Naive thymus-derived CD4-positive, alpha-beta T cell (primary cell): ENCODE measurements around the gene SFMBT2. TPM values are rescaled to one million over a fixed set of nuclear protein-coding genes. Genes with fewer than 3 reads are reported as not detected.
"Not testable (repeated sequence)": the region's sequence is repeated elsewhere in the genome, so short reads cannot be mapped to it uniquely, and the experiment has no call there.

ENCODE experiments used
- ATAC-seq: fragments of 150-1000 bp; cut with Tn5 transposase; 2 replicates; pipeline ENCODE4 v1.10.0; 2021; ENCODE audit warnings: mild to moderate bottlenecking, moderate library complexity
- CTCF ChIA-PET: fragments of 350-600 bp; sonication (Branson Sonifier 250); formaldehyde crosslinking; loops from one replicate; lab custom pipeline; 2021; ENCODE audit warnings: antibody characterized with exemption; lab: Charles Lee
- POLR2A ChIA-PET: fragments of 350-600 bp; sonication (Branson Sonifier 250); formaldehyde crosslinking; loops from one replicate; lab custom pipeline; 2021; ENCODE audit warnings: antibody characterized with exemption, inconsistent platforms; lab: Charles Lee
- DNase-seq, 9 donors: peaks; one replicate each; pipeline versions ENCODE4 v3.0.0 to v3.0.0-alpha.2; 2020 to 2022; ENCODE audit warnings: mixed read lengths in 1 of 9
- H3K27ac ChIP-seq: one replicate; pipeline ENCODE4 v1.7.0; 2013; ENCODE audit warnings: mild to moderate bottlenecking, low read depth, low read length, moderate library complexity
- H3K27me3 ChIP-seq, 2 donors: one replicate each; pipeline ENCODE4 v1.7.0; 2013; ENCODE audit warnings: low read length in 2 of 2, mild to moderate bottlenecking in 2 of 2, moderate library complexity in 2 of 2; ENCODE audit not compliant: control insufficient read depth in 2 of 2, insufficient read depth in 2 of 2
- H3K36me3 ChIP-seq, 3 experiments: 1 replicate in 2 of 3; 2 replicates in 1 of 3; pipeline ENCODE4 v1.7.0; 2013; ENCODE audit warnings: low read length in 3 of 3, mild to moderate bottlenecking in 3 of 3, moderate library complexity in 1 of 3; ENCODE audit not compliant: insufficient read depth in 3 of 3, control insufficient read depth in 2 of 3
- H3K4me1 ChIP-seq, 2 donors: one replicate each; pipeline ENCODE4 v1.7.0; 2013; ENCODE audit warnings: low read length in 2 of 2, mild to moderate bottlenecking in 2 of 2, moderate library complexity in 1 of 2; ENCODE audit not compliant: control insufficient read depth in 2 of 2, insufficient read depth in 2 of 2
- H3K4me3 ChIP-seq: 2 replicates; pipeline ENCODE4 v1.7.0; 2013; ENCODE audit warnings: mild to moderate bottlenecking, low read length
- H3K9me3 ChIP-seq, 3 experiments: 1 replicate in 2 of 3; 2 replicates in 1 of 3; pipeline ENCODE4 v1.7.0; 2013; ENCODE audit warnings: low read length in 3 of 3; ENCODE audit not compliant: control insufficient read depth in 2 of 3
- H3K27ac Mint-ChIP-seq, 9 donors: one replicate each; pipeline ENCODE4 v1.8.0; 2020 to 2022; ENCODE audit warnings: mixed read lengths in 9 of 9, mild to moderate bottlenecking in 8 of 9, moderate library complexity in 5 of 9, inconsistent platforms in 2 of 9
- H3K27me3 Mint-ChIP-seq, 5 donors: one replicate each; pipeline ENCODE4 v1.8.0; 2021 to 2022; ENCODE audit warnings: mixed read lengths in 5 of 5, mild to moderate bottlenecking in 1 of 5
- H3K36me3 Mint-ChIP-seq, 5 donors: one replicate each; pipeline ENCODE4 v1.8.0; 2020 to 2022; ENCODE audit warnings: mixed read lengths in 5 of 5, mild to moderate bottlenecking in 3 of 5, inconsistent platforms in 1 of 5
- H3K4me1 Mint-ChIP-seq, 7 donors: one replicate each; pipeline ENCODE4 v1.8.0; 2020 to 2022; ENCODE audit warnings: mixed read lengths in 7 of 7, mild to moderate bottlenecking in 3 of 7, inconsistent platforms in 1 of 7
- H3K4me3 Mint-ChIP-seq, 10 donors: one replicate each; pipeline ENCODE4 v1.8.0; 2020 to 2022; ENCODE audit warnings: mild to moderate bottlenecking in 10 of 10, mixed read lengths in 10 of 10, moderate library complexity in 6 of 10, inconsistent platforms in 2 of 10
- H3K9me3 Mint-ChIP-seq, 11 donors: one replicate each; pipeline ENCODE4 v1.8.0; 2020 to 2022; ENCODE audit warnings: mixed read lengths in 11 of 11, mild to moderate bottlenecking in 4 of 11, inconsistent platforms in 1 of 11, moderate library complexity in 1 of 11
- intact Hi-C, 2 donors: fragments of 100-400 bp; cut with micrococcal nuclease; formaldehyde crosslinking; loops; one replicate each; pipeline ENCODE4 v1.15.1; 2023
- polyA plus RNA-seq, 2 donors: library from polyadenylated mRNA; unstranded; fragments of 300-500 nt; fragmentation: Illumina TruSeq; gene quantifications; one replicate each; pipeline ENCODE4 v1.2.3, GENCODE V29; 2021
- total RNA-seq, 6 experiments: library from RNA in 5 of 6; stranded (reverse) in 5 of 6; gene quantifications; 1 replicate in 5 of 6; 2 replicates in 1 of 6; pipeline ENCODE4 v1.2.3 and lab custom pipeline; 2021 to 2026

SFMBT2 gene
- total and polyA plus RNA-seq, 7 experiments from 2014 or later: 7.4 to 50.9 (median 39.2) TPM

GRCh38 chr10:7186387-7187018, 224.3 kb downstream of the SFMBT2 start:
- H3K27ac Mint-ChIP-seq: peak overlapping the region in 2 of 9 donors; percentile 41 to 63
- CTCF ChIA-PET: interaction anchor here (0.6 kb wide), 1 partner anchor 86 kb away, joined by 3 read pairs; no protein-coding TSS in a partner anchor

GRCh38 chr10:7185367-7185690, 225.5 kb downstream of the SFMBT2 start:
- H3K9me3 ChIP-seq: no peaks in the 10 kb centered on the region
- Mint-ChIP-seq H3K27ac (peak overlapping the region; percentile 35 to 94 (median 73)), H3K4me3 (peak overlapping the region; percentile 1 to 77 (median 55)), H3K9me3 (peaks cover 0 to 9% (median 3%) of the 10 kb centered on the region in 11 donors), H3K4me1 (peaks cover 19 to 58% (median 42%) of the 10 kb centered on the region in 7 donors), H3K27me3 (no peaks in the 10 kb centered on the region), H3K36me3 (peaks cover 13 to 64% (median 49%) of the 10 kb centered on the region in 5 donors)
- H3K27me3 ChIP-seq: no peaks in the 10 kb centered on the region
- DNase-seq (peak in 7 of 9 donors; percentile 34 to 74 (median 57)), ATAC-seq (peak; percentile 71)
- ChIA-PET CTCF (interaction anchor here (0.6 kb wide), 1 partner anchor 268 kb away, joined by 3 read pairs; no protein-coding TSS in a partner anchor), POLR2A (interaction anchor here (2.0 kb wide), 1 partner anchor 8 kb away, joined by 6 read pairs; no protein-coding TSS in a partner anchor)
- no peaks in the 10 kb centered on the region for H3K36me3 ChIP-seq
- intact Hi-C loops: loop anchor here (1.0 to 5.0 kb wide), 2 partner anchors 8 to 757 kb away; no protein-coding TSS in a partner anchor
- no peak overlapping the region for H3K27ac ChIP-seq
- H3K4me3 ChIP-seq: no peak overlapping the region
- H3K4me1 ChIP-seq: peaks cover 0 to 28% of the 10 kb centered on the region in 2 donors

More at GRCh38 chr10:7186387-7187018, 224.3 kb downstream of the SFMBT2 start:
- no peaks in the 10 kb centered on the region for H3K27me3 Mint-ChIP-seq
- Histone ChIP-seq H3K9me3 (no peaks in the 10 kb centered on the region), H3K4me3 (no peak overlapping the region), H3K27me3 (no peaks in the 10 kb centered on the region), H3K36me3 (no peaks in the 10 kb centered on the region), H3K27ac (no peak overlapping the region), H3K4me1 (peaks cover 0 to 40% of the 10 kb centered on the region in 2 donors)
- peaks cover 13 to 73% (median 55%) of the 10 kb centered on the region in 5 donors for H3K36me3 Mint-ChIP-seq
- H3K4me1 Mint-ChIP-seq: peaks cover 25 to 70% (median 52%) of the 10 kb centered on the region in 7 donors
- ATAC-seq (peak; percentile 50), DNase-seq (no peak)
- H3K4me3 Mint-ChIP-seq: peak overlapping the region in 1 of 10 donors; percentile 25
- peaks cover 0 to 12% (median 3%) of the 10 kb centered on the region in 11 donors for H3K9me3 Mint-ChIP-seq
- POLR2A ChIA-PET: no interaction called here
- intact Hi-C loops: loop anchor here in 1 of 2 donors (5.0 kb wide), 1 partner anchor 756 kb away; no protein-coding TSS in a partner anchor

DNA sequence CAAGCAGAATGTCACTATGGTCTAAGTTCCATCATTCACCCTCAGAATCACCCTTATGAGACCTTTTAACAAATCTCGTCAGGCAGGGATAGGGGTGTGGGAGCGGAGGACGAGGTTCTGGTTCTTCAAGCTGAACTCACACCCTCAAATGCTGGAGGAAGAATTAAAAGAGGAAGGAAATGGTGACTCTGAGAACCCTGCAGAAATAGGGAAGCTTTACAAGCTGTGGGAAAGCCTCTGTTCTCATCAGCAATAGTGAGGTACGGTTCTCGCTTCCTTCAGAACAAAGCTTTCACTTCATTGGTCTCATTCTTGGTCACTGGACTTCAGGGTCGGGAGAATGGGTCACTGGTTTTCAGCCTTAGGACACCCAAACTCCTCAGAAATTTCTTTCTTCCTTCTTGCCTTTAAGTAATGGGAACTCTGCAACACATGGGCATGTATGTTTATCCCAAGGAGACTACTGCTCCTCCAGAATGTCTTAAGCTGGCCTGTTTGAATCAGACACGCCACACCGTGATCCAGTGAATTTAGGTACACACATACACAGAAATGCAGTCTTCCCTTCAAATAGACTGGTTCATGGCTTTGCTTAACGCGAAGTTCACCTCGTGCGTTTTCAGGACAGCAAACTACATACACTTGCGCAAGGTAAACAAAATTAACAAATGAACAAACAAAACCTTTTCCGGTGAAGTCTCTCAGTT, 226.0 kb downstream of the SFMBT2 start:
- H3K9me3 ChIP-seq: no peaks in the 10 kb centered on the region
- Mint-ChIP-seq H3K36me3 (peaks cover 13 to 64% (median 49%) of the 10 kb centered on the region in 5 donors), H3K4me1 (peaks cover 17 to 57% (median 42%) of the 10 kb centered on the region in 7 donors), H3K9me3 (peaks cover 0 to 9% (median 3%) of the 10 kb centered on the region in 11 donors), H3K4me3 (peak overlapping the region; percentile 8 to 77 (median 55)), H3K27ac (peak overlapping the region; percentile 35 to 94 (median 73)), H3K27me3 (no peaks in the 10 kb centered on the region)
- no peaks in the 10 kb centered on the region for H3K36me3 ChIP-seq
- H3K4me1 ChIP-seq: peaks cover 0 to 23% of the 10 kb centered on the region in 2 donors
- intact Hi-C loops: loop anchor here (1.0 to 5.0 kb wide), 2 partner anchors 8 to 757 kb away; no protein-coding TSS in a partner anchor
- POLR2A ChIA-PET: interaction anchor here (2.0 kb wide), 1 partner anchor 8 kb away, joined by 6 read pairs; no protein-coding TSS in a partner anchor
- no peak overlapping the region for H3K4me3 ChIP-seq
- DNase-seq (no peak), ATAC-seq (peak; percentile 80)
- no peak overlapping the region for H3K27ac ChIP-seq
- CTCF ChIA-PET: interaction anchor here (0.6 to 0.9 kb wide), 2 partner anchors 10 to 268 kb away, joined by 3 read pairs; no protein-coding TSS in a partner anchor
- H3K27me3 ChIP-seq: no peaks in the 10 kb centered on the region

- DNase-seq, H3K36me3 ChIP-seq, H3K27ac ChIP-seq, H3K27me3 Mint-ChIP-seq, H3K9me3 ChIP-seq, H3K9me3 Mint-ChIP-seq, H3K4me3 ChIP-seq, intact Hi-C loops, H3K27me3 ChIP-seq, ATAC-seq: not testable (repeated sequence)
- POLR2A ChIA-PET: interaction anchor here (2.0 kb wide), 1 partner anchor 9 kb away, joined by 6 read pairs; no protein-coding TSS in a partner anchor
- peak overlapping the region in 1 of 10 donors; percentile 69 for H3K4me3 Mint-ChIP-seq
- H3K27ac Mint-ChIP-seq: peak overlapping the region in 3 of 9 donors; percentile 26 to 86 (median 34)
- CTCF ChIA-PET: interaction anchor here (0.9 kb wide), 1 partner anchor 10 kb away, joined by 3 read pairs; no protein-coding TSS in a partner anchor
- peaks cover 13 to 51% (median 36%) of the 10 kb centered on the region in 7 donors for H3K4me1 Mint-ChIP-seq
- H3K4me1 ChIP-seq: peaks cover 0 to 16% of the 10 kb centered on the region in 2 donors
- peaks cover 9 to 57% (median 45%) of the 10 kb centered on the region in 5 donors for H3K36me3 Mint-ChIP-seq
These were observed 226.7 kb downstream of the SFMBT2 start for GRCh38 chr10:7184116-7184515.

DNA sequence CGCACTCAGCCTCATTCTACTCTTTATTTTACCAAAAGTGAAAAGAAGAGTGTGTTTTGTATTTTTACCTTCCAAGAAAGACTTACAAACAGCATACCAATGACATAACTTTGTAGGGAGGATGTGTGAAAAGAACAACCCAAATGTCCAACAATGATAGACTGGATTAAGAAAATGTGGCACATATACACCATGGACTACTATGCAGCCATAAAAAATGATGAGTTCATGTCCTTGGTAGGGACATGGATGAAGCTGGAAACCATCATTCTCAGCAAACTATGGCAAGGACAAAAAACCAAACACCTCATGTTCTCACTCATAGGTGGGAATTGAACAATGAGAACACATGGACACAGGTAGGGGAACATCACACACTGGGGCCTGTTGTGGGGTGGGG, 228.5 kb downstream of the SFMBT2 start:
- H3K27ac Mint-ChIP-seq, H3K36me3 ChIP-seq, H3K4me3 Mint-ChIP-seq, H3K27me3 ChIP-seq, H3K4me1 ChIP-seq, H3K27me3 Mint-ChIP-seq, DNase-seq, H3K27ac ChIP-seq, H3K9me3 ChIP-seq, H3K4me3 ChIP-seq, POLR2A ChIA-PET, CTCF ChIA-PET, ATAC-seq, intact Hi-C loops, H3K9me3 Mint-ChIP-seq: not testable (repeated sequence)
- Mint-ChIP-seq H3K36me3 (peaks cover 12 to 57% (median 48%) of the 10 kb centered on the region in 5 donors), H3K4me1 (peaks cover 13 to 37% (median 34%) of the 10 kb centered on the region in 7 donors)

DNA sequence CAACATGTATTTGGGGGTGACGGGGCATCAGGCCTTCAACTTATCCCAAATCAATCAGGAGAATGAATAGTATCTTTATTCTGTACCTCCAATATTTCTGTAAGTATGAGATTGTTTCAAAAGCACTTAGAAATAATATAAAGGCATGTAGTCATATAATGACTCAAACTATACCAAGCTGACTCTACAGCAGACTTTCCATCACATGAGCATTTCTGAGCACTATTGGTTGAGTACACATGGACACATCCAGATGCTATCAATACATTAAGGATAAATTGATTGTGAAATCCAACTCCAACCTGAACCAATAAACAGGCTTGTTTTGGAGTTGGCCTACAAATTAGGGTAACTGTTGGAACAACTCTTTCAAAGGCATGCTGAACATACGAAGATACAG, 229.4 kb downstream of the SFMBT2 start:
- Mint-ChIP-seq H3K4me1 (peaks cover 13 to 33% (median 27%) of the 10 kb centered on the region in 7 donors), H3K4me3 (no peak overlapping the region), H3K27ac (peak overlapping the region in 1 of 9 donors; percentile 56), H3K36me3 (peaks cover 20 to 61% (median 55%) of the 10 kb centered on the region in 5 donors), H3K27me3 (no peaks in the 10 kb centered on the region), H3K9me3 (peaks cover 0 to 14% (median 4%) of the 10 kb centered on the region in 11 donors)
- ATAC-seq: no peak
- H3K4me1 ChIP-seq: peaks cover 0 to 9% of the 10 kb centered on the region in 2 donors
- no peaks in the 10 kb centered on the region for H3K27me3 ChIP-seq
- H3K4me3 ChIP-seq: no peak overlapping the region
- H3K27ac ChIP-seq: no peak overlapping the region
- intact Hi-C loops: no loop called here
- peaks cover 0 to 5% (median 0%) of the 10 kb centered on the region in 3 experiments for H3K9me3 ChIP-seq
- no peak for DNase-seq
- ChIA-PET CTCF (no interaction called here), POLR2A (no interaction called here)
- H3K36me3 ChIP-seq: peaks cover 0 to 19% (median 8%) of the 10 kb centered on the region in 3 experiments
